Gastrocnemius medialis (tissue), 4 donors: Measurements from ENCODE around the gene STX10. TPM values are rescaled to one million over a fixed set of nuclear protein-coding genes. Genes with fewer than 3 reads are reported as not detected.

Experiments used
- ATAC-seq, 2 donors: fragments of 150-250 bp; one replicate each; pipeline ENCODE4 v1.9.1; 2016
- DNase-seq, 2 donors: peaks; one replicate each; pipeline ENCODE4 v3.0.0-alpha.2; 2019
- H3K27ac ChIP-seq, 4 donors: fragments of 200-600 bp; sonication (generic); 1 replicate in 1 of 4; 2 replicates in 3 of 4; pipeline ENCODE4 v1.5.1; 2016 to 2018; ENCODE audit warnings: mild to moderate bottlenecking in 2 of 4, moderate library complexity in 1 of 4
- H3K27me3 ChIP-seq, 3 donors: fragments of 200-600 bp; sonication (generic) in 2 of 3; 1 replicate in 1 of 3; 2 replicates in 2 of 3; pipeline versions ENCODE4 v1.5.1 to v1.6.0; 2016 to 2019; ENCODE audit warnings: mild to moderate bottlenecking in 1 of 3, moderate library complexity in 1 of 3
- H3K36me3 ChIP-seq, 2 donors: fragments of 200-600 bp; sonication (generic) in 1 of 2; one replicate each; pipeline ENCODE4 v1.5.1; 2017 to 2018
- H3K4me1 ChIP-seq, 2 donors: fragments of 200-600 bp; sonication (generic) in 1 of 2; one replicate each; pipeline ENCODE4 v1.5.1; 2016 to 2017; ENCODE audit warnings: mild to moderate bottlenecking in 2 of 2
- H3K4me3 ChIP-seq, 4 donors: fragments of 200-600 bp; sonication (generic) in 3 of 4; 1 replicate in 1 of 4; 2 replicates in 3 of 4; pipeline ENCODE4 v1.5.1; 2016 to 2019; ENCODE audit warnings: mild to moderate bottlenecking in 2 of 4
- H3K9me3 ChIP-seq, 3 donors: fragments of 200-600 bp; sonication (generic) in 2 of 3; 1 replicate in 1 of 3; 2 replicates in 2 of 3; pipeline ENCODE4 v1.5.1; 2016 to 2019
- CTCF ChIP-seq, 5 experiments: fragments of 450-650 bp in 3 of 5; fragments of 200-600 bp in 2 of 5; sonication (generic) in 2 of 5; IDR thresholded peaks in 4 of 5; conservative IDR thresholded peaks in 1 of 5; 1 replicate in 4 of 5; 2 replicates in 1 of 5; pipeline ENCODE4 v1.5.1; 2016 to 2019; ENCODE audit warnings: antibody characterized with exemption in 5 of 5, mild to moderate bottlenecking in 3 of 5, moderate library complexity in 3 of 5
- POLR2A ChIP-seq, 2 donors: fragments of 450-650 bp; IDR thresholded peaks; one replicate each; pipeline ENCODE4 v1.6.1; 2017; ENCODE audit warnings: antibody characterized with exemption in 2 of 2, mild to moderate bottlenecking in 2 of 2, moderate library complexity in 2 of 2
- in situ Hi-C, 4 donors: fragments of 200-750 bp; cut with MboI; loops; one replicate each; pipeline versions ENCODE4 v1.15.0 to v1.8.0; 2017; ENCODE audit warnings: low sequenced_read_pairs in 4 of 4
- intact Hi-C: fragments of 100-400 bp; cut with DNase I; formaldehyde crosslinking; loops from one replicate; pipeline ENCODE4 v1.15.1; 2023; ENCODE audit warnings: low total_unique reads
- total RNA-seq, 4 donors: library from RNA; depleted of rRNA; stranded (reverse); fragments of >200 nt; gene quantifications; one replicate each; pipeline versions ENCODE4 v1.1.0 to v1.2.3, GENCODE V29; 2016

The STX10 gene
- total RNA-seq, 4 donors from 2014 or later, result 16.5 to 40.7 (median 33.4) TPM

GRCh38 chr19:13094106-13094504 lies 56.1 kb downstream of the STX10 start:
- Histone ChIP-seq H3K36me3 (no peaks in the 10 kb centered on the region), H3K27ac (peak overlapping the region; percentile 41 to 78 (median 70)), H3K4me1 (peaks cover 21 to 27% of the 10 kb centered on the region in 2 donors), H3K4me3 (no peak overlapping the region), H3K27me3 (no peaks in the 10 kb centered on the region), H3K9me3 (no peaks in the 10 kb centered on the region)
- TF ChIP-seq POLR2A (IDR thresholded peaks at IDR 0.05), result no peak
- peak in 1 of 5 experiments; percentile 28 for TF ChIP-seq CTCF (IDR thresholded peaks at IDR 0.05 in 4 of 5, conservative IDR thresholded peaks at IDR 0.05 in 1 of 5)
- in situ Hi-C loops, result loop anchor here (5.0 to 10.0 kb wide), 2 partner anchors 109 to 117 kb away; no protein-coding TSS in a partner anchor
- intact Hi-C loops, result no loop called here
- DNase-seq (no peak), ATAC-seq (no peak)

Other genes starting within 250 kb of the STX10 start
- not detected for gene SYCE2, start 231.1 kb downstream of the STX10 start, total RNA-seq
- gene FARSA, start 216.7 kb downstream of the STX10 start, total RNA-seq, result 10 to 100 TPM; 40.7 to 68.8 (median 62.3) TPM
- gene CALR, start 211.8 kb downstream of the STX10 start, total RNA-seq, result 100 to 1,000 TPM; 110 to 195 (median 135) TPM
- gene RAD23A, start 204.5 kb downstream of the STX10 start, total RNA-seq, result 100 to 1,000 TPM; 618 to 949 (median 780) TPM
- gene GADD45GIP1, start 193.2 kb downstream of the STX10 start, total RNA-seq, result 10 to 100 TPM; 50.7 to 71.0 (median 61.4) TPM
- not detected for gene DAND5, start 180.8 kb downstream of the STX10 start, total RNA-seq
- gene NFIX, start 154.9 kb downstream of the STX10 start, total RNA-seq, result 100 to 1,000 TPM in 2 of 4 donors, 10 to 100 TPM in 2; 31.9 to 128 (median 105) TPM
- gene LYL1, start 47.5 kb downstream of the STX10 start, total RNA-seq, result 1 to 10 TPM; 2.6 to 5.0 (median 3.1) TPM
- gene TRMT1, start 33.6 kb downstream of the STX10 start, total RNA-seq, result 10 to 100 TPM; 31.7 to 47.9 (median 45.0) TPM
- 10 to 100 TPM; 36.3 to 81.3 (median 49.4) TPM for gene NACC1, start 32.1 kb downstream of the STX10 start, total RNA-seq
- gene IER2, start within 50 bp of the STX10 start, total RNA-seq, result 10 to 100 TPM; 15.4 to 19.1 (median 16.7) TPM